ENCODE results near the gene CENPN. TPM values are rescaled to one million over a fixed set of nuclear protein-coding genes. Genes with fewer than 3 reads are reported as not detected.
A peak's percentile ranks its signal among the peaks of the same experiment; 100 is the strongest.

Gene CENPN
- total RNA-seq, 1 experiment from 2014 or later: 105 TPM

DNA sequence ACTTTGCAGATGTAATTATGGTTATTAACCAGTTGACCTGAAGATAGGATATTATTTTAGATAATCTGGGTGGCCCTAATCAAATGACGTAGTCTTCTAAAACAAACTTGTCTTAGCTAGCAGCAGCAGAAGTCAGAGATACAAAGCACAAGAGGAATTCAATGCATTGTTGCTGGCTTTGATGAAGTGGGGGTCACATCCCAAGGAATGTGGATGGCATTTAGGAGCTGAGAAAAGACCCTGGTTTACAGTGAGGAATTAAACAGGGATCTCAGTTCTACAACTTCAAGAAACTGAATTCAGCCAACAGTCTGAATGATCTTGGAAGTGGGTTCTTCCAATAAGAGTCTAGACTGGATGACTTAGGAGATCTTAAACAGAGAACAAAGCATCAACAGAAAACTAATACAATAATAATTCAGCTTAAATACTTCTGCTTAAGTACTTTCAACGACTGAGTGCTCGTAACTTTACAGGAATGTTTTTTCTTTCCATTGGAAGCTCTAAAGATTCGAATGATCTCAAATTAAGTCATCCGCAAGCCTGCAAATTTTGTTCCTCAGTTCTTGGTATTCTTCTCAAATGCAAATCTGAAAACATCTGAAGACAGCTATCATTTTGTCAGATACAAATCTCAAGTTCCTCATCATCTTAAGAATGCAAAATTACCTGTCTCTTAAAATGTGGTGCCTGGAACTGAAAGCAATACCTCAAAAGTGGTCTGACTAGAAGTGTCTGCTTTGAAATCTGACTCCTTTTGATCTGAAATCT, 66.7 kb downstream of the CENPN start:
- CTCF ChIA-PET: interaction anchor here (0.6 to 1.7 kb wide), 2 partner anchors 38 to 119 kb away, joined by 3 to 11 read pairs; partner anchors contain the start of gene ATMIN
- Histone ChIP-seq H3K27me3 (replicated peaks; ENCODE audit: control insufficient read depth, insufficient read depth, low read length) (no peaks in the 10 kb centered on the region), H3K9me3 (no peaks in the 10 kb centered on the region), H3K4me1 (peaks cover 7% of the 10 kb centered on the region; the same call in 1 of the 2 replicates), H3K36me3 (ENCODE audit: control insufficient read depth, insufficient read depth, low read length) (no peaks in the 10 kb centered on the region), H3K4me3 (ENCODE audit: low read depth, low read length) (no peak overlapping the region)
- no peaks in the 10 kb centered on the region for H3K27me3 Mint-ChIP-seq (ENCODE audit: insufficient read depth, unreplicated experiment)
- BruUV-seq (replicated peaks): no TSS peak
- TF ChIP-seq, protein P1, sequence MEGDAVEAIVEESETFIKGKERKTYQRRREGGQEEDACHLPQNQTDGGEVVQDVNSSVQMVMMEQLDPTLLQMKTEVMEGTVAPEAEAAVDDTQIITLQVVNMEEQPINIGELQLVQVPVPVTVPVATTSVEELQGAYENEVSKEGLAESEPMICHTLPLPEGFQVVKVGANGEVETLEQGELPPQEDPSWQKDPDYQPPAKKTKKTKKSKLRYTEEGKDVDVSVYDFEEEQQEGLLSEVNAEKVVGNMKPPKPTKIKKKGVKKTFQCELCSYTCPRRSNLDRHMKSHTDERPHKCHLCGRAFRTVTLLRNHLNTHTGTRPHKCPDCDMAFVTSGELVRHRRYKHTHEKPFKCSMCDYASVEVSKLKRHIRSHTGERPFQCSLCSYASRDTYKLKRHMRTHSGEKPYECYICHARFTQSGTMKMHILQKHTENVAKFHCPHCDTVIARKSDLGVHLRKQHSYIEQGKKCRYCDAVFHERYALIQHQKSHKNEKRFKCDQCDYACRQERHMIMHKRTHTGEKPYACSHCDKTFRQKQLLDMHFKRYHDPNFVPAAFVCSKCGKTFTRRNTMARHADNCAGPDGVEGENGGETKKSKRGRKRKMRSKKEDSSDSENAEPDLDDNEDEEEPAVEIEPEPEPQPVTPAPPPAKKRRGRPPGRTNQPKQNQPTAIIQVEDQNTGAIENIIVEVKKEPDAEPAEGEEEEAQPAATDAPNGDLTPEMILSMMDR (IDR thresholded peaks at IDR 0.05; ENCODE audit: insufficient read depth in 1 of 2, low read depth in 1 of 2, low read length in 1 of 2, severe bottlenecking in 1 of 2, unreplicated experiment in 1 of 2): no peak
- no peaks in the 10 kb centered on the region for H3K9me3 Mint-ChIP-seq (ENCODE audit: unreplicated experiment)
- no peak overlapping the region for H3K4me3 Mint-ChIP-seq (ENCODE audit: unreplicated experiment)
- H3K36me3 Mint-ChIP-seq (ENCODE audit: insufficient read depth, unreplicated experiment): no peaks in the 10 kb centered on the region
- DNase-seq: no peak
- no peaks in the 10 kb centered on the region for H3K4me1 Mint-ChIP-seq (ENCODE audit: low read depth, unreplicated experiment)
- intact Hi-C loops (cut with micrococcal nuclease; ENCODE audit: unreplicated experiment): no loop called here
- H3K27ac Mint-ChIP-seq (ENCODE audit: unreplicated experiment): no peak overlapping the region
- POLR2A ChIA-PET: no interaction called here

DNA sequence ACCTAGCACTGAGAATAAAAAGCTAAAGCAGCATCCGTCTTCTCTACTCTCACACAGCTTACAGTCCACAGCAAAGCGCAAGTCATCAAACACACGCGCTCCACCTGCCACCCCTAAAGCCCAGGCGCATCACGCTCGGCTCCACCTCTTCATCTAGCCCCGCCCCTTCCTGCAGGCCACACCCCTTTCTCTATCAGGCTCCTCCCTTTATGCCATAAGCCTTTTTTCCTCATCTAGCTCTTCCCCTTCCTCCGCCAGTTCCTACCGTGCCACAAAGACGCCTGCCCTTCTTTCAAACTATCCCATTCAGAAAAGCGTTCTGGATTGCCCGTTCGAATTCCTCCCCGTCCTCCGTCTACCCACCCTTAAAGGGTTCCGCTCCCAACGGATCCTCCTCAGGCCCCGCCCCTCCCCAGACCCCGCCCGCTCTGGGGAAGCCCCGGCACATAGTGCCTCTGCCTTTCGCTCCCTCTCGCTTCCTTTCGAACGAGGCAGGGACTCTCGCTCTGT, 69.6 kb downstream of the CENPN start:
- peak; percentile 87 to 93 for DNase-seq
- Histone ChIP-seq H3K9me3 (no peaks in the 10 kb centered on the region), H3K27me3 (replicated peaks; ENCODE audit: control insufficient read depth, insufficient read depth, low read length) (no peaks in the 10 kb centered on the region), H3K4me1 (peaks cover 7% of the 10 kb centered on the region; the same call in 1 of the 2 replicates), H3K36me3 (ENCODE audit: control insufficient read depth, insufficient read depth, low read length) (no peaks in the 10 kb centered on the region), H3K4me3 (ENCODE audit: low read depth, low read length) (peak overlapping the region; percentile 68)
- intact Hi-C loops (cut with micrococcal nuclease; ENCODE audit: unreplicated experiment): loop anchor here (1.0 to 5.0 kb wide), 4 partner anchors 20 to 72 kb away; partner anchors contain the start of genes ATMIN and GCSH
- TF ChIP-seq, protein P1 (IDR thresholded peaks at IDR 0.05; ENCODE audit: insufficient read depth in 1 of 2, low read depth in 1 of 2, low read length in 1 of 2, severe bottlenecking in 1 of 2, unreplicated experiment in 1 of 2): no peak
- CTCF ChIA-PET: interaction anchor here (0.5 to 2.4 kb wide), 6 partner anchors 41 to 1474 kb away, joined by 3 to 17 read pairs (median 4); partner anchors contain the start of genes ATMIN, CENPN and CMC2
- peaks cover under 1% of the 10 kb centered on the region for H3K36me3 Mint-ChIP-seq (ENCODE audit: insufficient read depth, unreplicated experiment)
- POLR2A ChIA-PET: interaction anchor here (0.6 to 1.5 kb wide), 10 partner anchors 10 to 240 kb away, joined by 3 to 10 read pairs (median 3); partner anchors contain the start of genes ATMIN, BCO1, CENPN and CMC2
- no peak overlapping the region for H3K27ac Mint-ChIP-seq (ENCODE audit: unreplicated experiment)
- no peaks in the 10 kb centered on the region for H3K4me1 Mint-ChIP-seq (ENCODE audit: low read depth, unreplicated experiment)
- H3K27me3 Mint-ChIP-seq (ENCODE audit: insufficient read depth, unreplicated experiment): no peaks in the 10 kb centered on the region
- no TSS peak for BruUV-seq (replicated peaks)
- no peak overlapping the region for H3K4me3 Mint-ChIP-seq (ENCODE audit: unreplicated experiment)
- H3K9me3 Mint-ChIP-seq (ENCODE audit: unreplicated experiment): no peaks in the 10 kb centered on the region

All from Caco-2 (cell line).